ENCODE measurements around the gene TJAP1. TPM values are rescaled to one million over a fixed set of nuclear protein-coding genes. Genes with fewer than 3 reads are reported as not detected.
"Not testable (repeated sequence)": the region's sequence is repeated elsewhere in the genome, so short reads cannot be mapped to it uniquely, and the experiment has no call there.

TJAP1 gene
- total and polyA plus RNA-seq, 2 donors: 10.5 to 29.7 TPM

DNA sequence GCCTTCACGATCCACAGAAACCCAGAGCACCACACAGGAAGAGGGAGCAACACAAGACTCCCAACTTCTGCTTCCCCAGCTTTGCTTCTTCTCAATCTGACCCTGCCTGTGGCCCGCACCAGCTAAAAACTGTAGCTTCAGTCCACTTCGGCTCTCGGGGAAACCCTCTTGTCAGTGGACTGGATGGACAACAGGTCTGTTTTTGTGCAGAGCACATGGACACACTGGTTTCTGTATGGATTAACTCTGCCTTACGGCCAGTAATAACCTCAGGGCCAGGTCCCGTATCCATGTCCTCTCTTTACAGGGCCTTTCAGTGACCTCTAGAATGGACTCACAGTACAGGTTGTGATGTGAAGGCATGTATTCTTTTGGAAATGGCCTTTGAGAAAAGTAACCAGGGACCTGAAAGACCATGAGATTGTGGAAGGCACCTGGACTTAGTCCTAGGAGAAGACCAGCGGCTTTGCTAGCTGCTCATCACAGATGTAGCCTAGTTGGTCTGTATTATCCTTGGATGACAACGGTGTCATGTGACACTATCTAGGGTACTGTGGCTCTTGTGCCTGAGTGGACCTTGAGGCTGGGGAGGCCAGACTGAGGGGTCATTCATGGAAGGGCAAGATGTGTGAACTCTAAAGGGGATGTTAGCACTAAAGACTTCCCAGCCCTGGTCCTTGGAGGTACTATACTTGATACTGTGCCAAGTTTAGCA, 45.3 kb downstream of the TJAP1 start:
- H3K36me3 ChIP-seq (ENCODE audit: insufficient read depth): peaks cover 10% of the 10 kb centered on the region
- 84% methylated on average over 8 of the region's 8 CpGs for WGBS
- no peak overlapping the region for H3K4me3 ChIP-seq (ENCODE audit: low read depth, low read length)
- H3K4me1 ChIP-seq (ENCODE audit: insufficient read depth): no peaks in the 10 kb centered on the region
- no peak for DNase-seq (ENCODE audit: extremely low spot score)
- no peak overlapping the region for H3K27ac ChIP-seq (ENCODE audit: low read depth)

DNA sequence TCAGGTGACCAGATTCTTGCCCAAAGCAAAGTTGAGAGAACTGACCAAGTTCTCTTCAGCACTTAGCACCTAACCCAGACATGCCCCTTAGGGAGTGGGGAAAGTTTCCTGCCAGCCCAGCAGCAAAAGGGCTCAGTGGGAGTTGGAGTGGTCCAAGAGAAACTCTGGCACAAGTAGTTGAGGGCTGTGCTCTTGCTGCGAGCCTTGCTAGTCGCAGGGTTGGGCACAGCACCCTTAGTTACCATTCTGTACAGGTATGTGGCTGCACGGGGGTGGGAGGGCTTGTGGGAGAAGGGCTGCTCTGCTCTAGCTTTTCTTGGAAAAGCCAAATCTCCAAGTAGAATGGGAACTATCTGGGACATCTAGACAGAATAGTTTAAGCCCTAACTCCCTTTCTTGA, 45.9 kb downstream of the TJAP1 start:
- Histone ChIP-seq H3K27ac (ENCODE audit: low read depth) (no peak overlapping the region), H3K36me3 (ENCODE audit: insufficient read depth) (peaks cover 10% of the 10 kb centered on the region), H3K4me1 (ENCODE audit: insufficient read depth) (no peaks in the 10 kb centered on the region), H3K4me3 (ENCODE audit: low read depth, low read length) (no peak overlapping the region)
- no peak for DNase-seq (ENCODE audit: extremely low spot score)
- WGBS: 88% methylated on average over 3 of the region's 3 CpGs

DNA sequence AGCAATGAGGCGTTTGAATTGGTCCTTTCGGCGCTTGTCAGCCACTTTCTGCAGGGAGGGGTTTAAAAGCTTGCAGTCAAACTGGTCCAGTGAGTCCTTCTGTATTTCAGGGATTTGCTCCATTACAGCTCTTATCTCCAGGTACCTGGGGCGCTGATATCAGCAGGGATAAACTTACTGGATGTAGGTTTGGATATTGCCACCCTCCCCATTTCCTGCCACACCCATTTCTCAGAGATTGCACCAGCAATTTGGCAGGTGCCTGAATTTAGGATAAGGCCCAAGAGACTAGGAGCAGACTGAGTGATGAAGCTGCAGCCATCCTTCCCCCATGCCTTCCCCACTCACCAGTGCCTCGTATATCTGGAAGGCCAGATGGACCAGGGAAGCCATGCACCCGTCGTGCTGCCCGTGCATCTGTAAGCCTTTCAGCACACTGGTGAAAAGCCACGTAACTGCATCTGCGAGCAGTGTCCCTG, 47.2 kb downstream of the TJAP1 start:
- 85% methylated on average over 10 of the region's 10 CpGs for WGBS
- no peaks in the 10 kb centered on the region for H3K4me1 ChIP-seq (ENCODE audit: insufficient read depth)
- no peak overlapping the region for H3K27ac ChIP-seq (ENCODE audit: low read depth)
- H3K4me3 ChIP-seq (ENCODE audit: low read depth, low read length): no peak overlapping the region
- H3K36me3 ChIP-seq (ENCODE audit: insufficient read depth): peaks cover 10% of the 10 kb centered on the region
- no peak for DNase-seq (ENCODE audit: extremely low spot score)

DNA sequence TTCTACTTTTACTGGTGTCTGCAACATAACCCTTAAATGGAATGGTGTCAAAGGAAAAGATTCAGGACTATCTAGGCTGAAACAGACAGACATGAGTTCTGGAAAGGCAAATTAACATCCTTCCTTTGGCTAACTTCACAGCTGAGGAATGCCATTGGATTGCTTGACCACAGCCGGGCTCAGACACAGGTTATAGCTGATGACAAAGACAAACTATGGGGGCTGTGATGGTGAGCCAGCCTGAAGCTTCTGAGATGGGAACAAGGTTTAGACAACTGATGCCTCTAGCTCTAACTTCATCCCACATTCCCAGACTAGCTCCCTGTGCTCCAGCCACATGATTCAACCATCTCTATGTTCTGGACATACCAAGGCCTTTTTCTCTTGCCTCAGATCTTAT, 54.8 kb downstream of the TJAP1 start:
- no peak overlapping the region for H3K27ac ChIP-seq (ENCODE audit: low read depth)
- H3K36me3 ChIP-seq (ENCODE audit: insufficient read depth): peaks cover 4% of the 10 kb centered on the region
- 98% methylated on average over 1 of the region's 1 CpG for WGBS
- no peak for DNase-seq (ENCODE audit: extremely low spot score)
- H3K4me3 ChIP-seq (ENCODE audit: low read depth, low read length): no peak overlapping the region
- no peaks in the 10 kb centered on the region for H3K4me1 ChIP-seq (ENCODE audit: insufficient read depth)

DNA sequence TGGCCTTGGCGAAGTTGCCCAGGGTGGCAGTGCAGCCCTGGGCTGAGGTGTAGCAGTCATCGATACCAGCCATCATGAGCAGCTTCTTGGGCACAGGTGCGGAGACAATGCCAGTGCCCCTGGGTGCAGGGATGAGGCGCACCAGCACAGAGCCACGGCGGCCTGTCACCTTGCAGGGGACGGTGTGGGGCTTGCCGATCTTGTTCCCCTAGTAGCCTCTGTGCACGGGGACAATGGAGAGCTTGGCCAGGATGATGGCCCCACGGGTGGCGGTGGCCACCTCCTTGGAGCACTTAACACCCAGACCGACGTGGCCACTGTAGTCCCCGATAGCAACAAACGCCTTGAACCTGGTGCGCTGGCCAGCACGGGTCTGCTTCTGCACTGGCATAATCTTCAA, 61.6 kb downstream of the TJAP1 start:
- H3K4me3 ChIP-seq (ENCODE audit: low read depth, low read length); DNase-seq (ENCODE audit: extremely low spot score); H3K27ac ChIP-seq (ENCODE audit: low read depth); H3K36me3 ChIP-seq (ENCODE audit: insufficient read depth); H3K4me1 ChIP-seq (ENCODE audit: insufficient read depth): not testable (repeated sequence)
- WGBS: 97% methylated on average over 15 of the region's 17 CpGs

DNA sequence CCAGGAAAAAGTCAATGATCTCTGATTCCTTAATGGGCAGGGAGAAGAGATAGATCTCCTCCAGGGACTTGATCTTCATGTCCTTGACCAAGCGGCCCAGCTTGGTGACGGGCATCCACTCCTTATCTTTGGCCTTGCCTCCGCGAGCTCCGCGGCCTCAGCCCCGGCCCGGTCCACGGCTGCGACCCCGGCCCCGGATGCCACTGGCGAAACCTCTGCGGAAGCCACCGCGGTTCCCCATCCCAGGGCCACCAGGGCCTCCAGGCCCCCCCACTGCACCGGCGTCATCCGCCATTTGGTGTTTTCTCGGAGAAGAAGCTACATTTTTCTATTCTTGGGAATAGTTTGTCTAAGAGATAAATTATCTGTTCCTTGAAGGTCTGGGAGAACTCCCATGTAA, 62.0 kb downstream of the TJAP1 start:
- H3K27ac ChIP-seq (ENCODE audit: low read depth); H3K36me3 ChIP-seq (ENCODE audit: insufficient read depth); H3K4me1 ChIP-seq (ENCODE audit: insufficient read depth); H3K4me3 ChIP-seq (ENCODE audit: low read depth, low read length); DNase-seq (ENCODE audit: extremely low spot score): not testable (repeated sequence)
- 98% methylated on average over 20 of the region's 20 CpGs for WGBS

DNA sequence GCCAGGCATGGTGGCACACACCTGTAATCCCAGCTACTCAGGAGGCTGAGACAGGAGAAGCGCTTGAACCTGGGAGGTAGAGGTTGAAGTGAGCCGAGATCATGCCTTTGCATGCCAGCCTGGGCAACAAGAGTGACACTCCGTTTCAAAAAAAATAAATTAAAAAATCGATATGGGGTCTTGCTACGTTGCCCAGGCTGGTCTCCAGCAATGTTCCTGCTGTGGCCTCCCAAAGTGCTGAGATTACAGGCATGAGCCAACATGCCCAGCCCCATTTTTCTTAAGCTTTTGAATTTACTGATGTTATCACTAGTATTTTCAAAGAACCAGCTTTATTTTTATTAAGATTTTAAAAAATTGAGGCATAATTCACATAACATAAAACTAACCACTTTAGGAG, 63.1 kb downstream of the TJAP1 start:
- no peak overlapping the region for H3K27ac ChIP-seq (ENCODE audit: low read depth)
- no peak overlapping the region for H3K4me3 ChIP-seq (ENCODE audit: low read depth, low read length)
- WGBS: 98% methylated on average over 5 of the region's 5 CpGs
- H3K4me1 ChIP-seq (ENCODE audit: insufficient read depth): no peaks in the 10 kb centered on the region
- H3K36me3 ChIP-seq (ENCODE audit: insufficient read depth): peaks cover 1% of the 10 kb centered on the region
- no peak for DNase-seq (ENCODE audit: extremely low spot score)

DNA sequence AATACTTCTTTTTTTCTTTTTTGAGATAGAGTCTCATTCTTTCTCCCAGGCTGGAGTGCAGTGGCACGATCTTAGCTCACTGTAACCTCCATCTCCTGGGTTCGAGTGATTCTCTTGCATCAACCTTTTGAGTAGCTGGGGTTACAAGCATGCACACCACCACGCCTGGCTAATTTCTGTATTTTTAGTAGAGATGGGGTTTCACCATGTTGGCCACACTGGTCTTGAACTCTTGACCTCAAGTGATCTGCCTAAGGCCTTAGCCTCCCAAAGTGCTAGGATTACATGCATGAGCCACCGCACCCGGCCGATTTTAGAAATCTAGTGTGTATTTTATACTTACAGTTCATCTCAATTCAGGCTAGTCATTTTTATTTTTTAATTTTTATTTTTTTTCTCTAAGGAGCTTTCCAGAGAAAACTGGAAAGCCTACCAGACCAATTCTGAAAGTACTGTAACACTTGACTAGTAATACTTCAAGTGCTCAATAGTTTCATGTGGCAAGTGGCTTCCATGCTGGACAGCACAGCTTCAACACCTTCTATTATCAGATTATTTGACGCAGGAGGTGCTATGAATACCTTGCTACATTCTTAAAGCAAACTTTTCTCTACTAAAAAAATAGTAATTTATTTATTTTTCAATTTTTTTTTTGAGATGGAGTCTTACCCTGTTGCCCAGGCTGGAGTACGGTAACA, 64.6 kb downstream of the TJAP1 start:
- no peak for DNase-seq (ENCODE audit: extremely low spot score)
- no peak overlapping the region for H3K27ac ChIP-seq (ENCODE audit: low read depth)
- no peak overlapping the region for H3K4me3 ChIP-seq (ENCODE audit: low read depth, low read length)
- H3K36me3 ChIP-seq (ENCODE audit: insufficient read depth): peaks cover 1% of the 10 kb centered on the region
- no peaks in the 10 kb centered on the region for H3K4me1 ChIP-seq (ENCODE audit: insufficient read depth)
- WGBS: 95% methylated on average over 8 of the region's 8 CpGs

DNA sequence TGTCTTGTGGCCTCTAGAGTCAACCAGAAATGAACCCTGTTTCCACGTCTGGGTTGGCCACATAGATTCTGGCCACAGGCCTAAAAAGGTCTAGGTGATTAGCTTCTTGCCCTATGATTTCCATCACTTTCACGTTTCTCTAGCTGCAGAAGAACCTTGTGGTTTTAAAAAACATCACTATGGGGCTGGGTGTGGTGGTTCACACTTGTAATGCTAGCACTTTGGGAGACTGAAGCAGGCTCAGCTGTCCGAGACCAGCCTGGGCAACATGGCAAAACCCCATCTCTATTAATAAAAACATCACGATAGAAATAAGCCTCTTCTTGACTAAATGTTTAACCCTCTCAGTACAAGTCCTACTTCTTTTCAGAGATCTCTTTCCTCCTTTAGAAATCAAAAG, 67.1 kb downstream of the TJAP1 start:
- no peak for DNase-seq (ENCODE audit: extremely low spot score)
- peaks cover 6% of the 10 kb centered on the region for H3K36me3 ChIP-seq (ENCODE audit: insufficient read depth)
- no peaks in the 10 kb centered on the region for H3K4me1 ChIP-seq (ENCODE audit: insufficient read depth)
- WGBS: 64% methylated on average over 4 of the region's 4 CpGs
- no peak overlapping the region for H3K4me3 ChIP-seq (ENCODE audit: low read depth, low read length)
- H3K27ac ChIP-seq (ENCODE audit: low read depth): no peak overlapping the region

DNA sequence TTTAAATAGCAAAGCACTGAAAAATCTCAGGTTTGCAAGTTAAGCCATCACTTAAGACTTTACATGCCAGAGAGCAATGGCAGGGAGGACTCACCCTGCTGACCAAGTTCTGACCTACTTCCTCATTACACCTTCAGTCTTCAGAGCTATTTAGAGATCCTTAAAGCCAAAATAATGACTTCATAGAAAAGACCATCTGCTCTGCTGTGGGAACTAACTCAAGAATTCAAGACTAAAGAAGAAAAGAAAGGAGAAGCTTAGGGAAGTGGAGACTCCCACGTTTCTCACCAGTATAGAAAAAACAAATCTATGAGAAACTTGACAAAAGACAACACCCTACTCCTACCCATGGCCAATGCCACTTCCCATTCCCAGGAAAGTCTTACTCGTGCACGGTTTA, 69.9 kb downstream of the TJAP1 start:
- Histone ChIP-seq H3K27ac (ENCODE audit: low read depth) (no peak overlapping the region), H3K36me3 (ENCODE audit: insufficient read depth) (peaks cover 7% of the 10 kb centered on the region), H3K4me3 (ENCODE audit: low read depth, low read length) (no peak overlapping the region), H3K4me1 (ENCODE audit: insufficient read depth) (no peaks in the 10 kb centered on the region)
- no peak for DNase-seq (ENCODE audit: extremely low spot score)
- WGBS: 85% methylated on average over 3 of the region's 3 CpGs

Small RNA genes lying within 50 kb of the gene (small RNA-seq; reads per million reads assigned to genes)
- not detected for gene MIR6780B
- not detected for gene RF00426
- not detected for gene RNU6-1113P

Other genes starting within 250 kb of the TJAP1 start
- 18.2 TPM for gene DNPH1, start 248.1 kb upstream of the TJAP1 start, total RNA-seq
- 108 TPM for gene DNPH1, start 248.1 kb upstream of the TJAP1 start, polyA plus RNA-seq
- gene TTBK1, start 234.1 kb upstream of the TJAP1 start, total RNA-seq: 0.32 TPM
- 0.20 TPM for gene TTBK1, start 234.1 kb upstream of the TJAP1 start, polyA plus RNA-seq
- not detected for gene SLC22A7, start 179.3 kb upstream of the TJAP1 start, total RNA-seq
- gene SLC22A7, start 179.3 kb upstream of the TJAP1 start, polyA plus RNA-seq: 0.15 TPM
- 3.9 TPM for gene CRIP3, start 168.7 kb upstream of the TJAP1 start, total RNA-seq
- 1.1 TPM for gene CRIP3, start 168.7 kb upstream of the TJAP1 start, polyA plus RNA-seq
- 14.6 TPM for gene ZNF318, start 107.9 kb upstream of the TJAP1 start, total RNA-seq
- gene ZNF318, start 107.9 kb upstream of the TJAP1 start, polyA plus RNA-seq: 10.1 TPM
- 15.6 TPM for gene ABCC10, start 50.0 kb upstream of the TJAP1 start, total RNA-seq
- 18.5 TPM for gene ABCC10, start 50.0 kb upstream of the TJAP1 start, polyA plus RNA-seq
- gene DLK2, start 22.0 kb upstream of the TJAP1 start, total RNA-seq: 2.0 TPM
- 0.67 TPM for gene DLK2, start 22.0 kb upstream of the TJAP1 start, polyA plus RNA-seq
- not detected for gene LRRC73, start 32.8 kb downstream of the TJAP1 start, total RNA-seq
- gene LRRC73, start 32.8 kb downstream of the TJAP1 start, polyA plus RNA-seq: 0.24 TPM
- gene YIPF3, start 39.4 kb downstream of the TJAP1 start, total RNA-seq: 54.9 TPM
- 118 TPM for gene YIPF3, start 39.4 kb downstream of the TJAP1 start, polyA plus RNA-seq
- gene POLR1C, start 39.5 kb downstream of the TJAP1 start, total RNA-seq: 29.4 TPM
- gene POLR1C, start 39.5 kb downstream of the TJAP1 start, polyA plus RNA-seq: 36.9 TPM
- 23.8 TPM for gene XPO5, start 98.5 kb downstream of the TJAP1 start, total RNA-seq
- gene XPO5, start 98.5 kb downstream of the TJAP1 start, polyA plus RNA-seq: 12.6 TPM
- gene POLH, start 98.6 kb downstream of the TJAP1 start, total RNA-seq: 16.8 TPM
- 5.7 TPM for gene POLH, start 98.6 kb downstream of the TJAP1 start, polyA plus RNA-seq
- 36.3 TPM for gene GTPBP2, start 151.7 kb downstream of the TJAP1 start, total RNA-seq
- 40.4 TPM for gene GTPBP2, start 151.7 kb downstream of the TJAP1 start, polyA plus RNA-seq
- gene MAD2L1BP, start 158.3 kb downstream of the TJAP1 start, total RNA-seq: 16.8 TPM
- 25.3 TPM for gene MAD2L1BP, start 158.3 kb downstream of the TJAP1 start, polyA plus RNA-seq
- gene RSPH9, start 167.5 kb downstream of the TJAP1 start, total RNA-seq: 1.0 TPM
- 0.60 TPM for gene RSPH9, start 167.5 kb downstream of the TJAP1 start, polyA plus RNA-seq
- gene MRPS18A, start 210.2 kb downstream of the TJAP1 start, total RNA-seq: 33.3 TPM
- gene MRPS18A, start 210.2 kb downstream of the TJAP1 start, polyA plus RNA-seq: 55.8 TPM

Measured in urinary bladder (tissue), 4 donors.